ENCODE measurements around the gene SFT2D1.

- TF ChIP-seq, protein P1, sequence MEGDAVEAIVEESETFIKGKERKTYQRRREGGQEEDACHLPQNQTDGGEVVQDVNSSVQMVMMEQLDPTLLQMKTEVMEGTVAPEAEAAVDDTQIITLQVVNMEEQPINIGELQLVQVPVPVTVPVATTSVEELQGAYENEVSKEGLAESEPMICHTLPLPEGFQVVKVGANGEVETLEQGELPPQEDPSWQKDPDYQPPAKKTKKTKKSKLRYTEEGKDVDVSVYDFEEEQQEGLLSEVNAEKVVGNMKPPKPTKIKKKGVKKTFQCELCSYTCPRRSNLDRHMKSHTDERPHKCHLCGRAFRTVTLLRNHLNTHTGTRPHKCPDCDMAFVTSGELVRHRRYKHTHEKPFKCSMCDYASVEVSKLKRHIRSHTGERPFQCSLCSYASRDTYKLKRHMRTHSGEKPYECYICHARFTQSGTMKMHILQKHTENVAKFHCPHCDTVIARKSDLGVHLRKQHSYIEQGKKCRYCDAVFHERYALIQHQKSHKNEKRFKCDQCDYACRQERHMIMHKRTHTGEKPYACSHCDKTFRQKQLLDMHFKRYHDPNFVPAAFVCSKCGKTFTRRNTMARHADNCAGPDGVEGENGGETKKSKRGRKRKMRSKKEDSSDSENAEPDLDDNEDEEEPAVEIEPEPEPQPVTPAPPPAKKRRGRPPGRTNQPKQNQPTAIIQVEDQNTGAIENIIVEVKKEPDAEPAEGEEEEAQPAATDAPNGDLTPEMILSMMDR (IDR thresholded peaks at IDR 0.05; ENCODE audit: low read length): no peak
- no peak for TF ChIP-seq EZH2 (optimal IDR thresholded peaks at IDR 0.05; ENCODE audit: low read depth, low read length)
These were observed at the start of gene SFT2D1 for GRCh38 chr6:166342349-166343149.
